HG03469 (cell line): ENCODE measurements around the gene DEFB129.
"Not testable (repeated sequence)": the region's sequence is repeated elsewhere in the genome, so short reads cannot be mapped to it uniquely, and the experiment has no call there.

Experiments used
- ATAC-seq: cut with Tn5 transposase; IDR thresholded peaks from one replicate; pipeline ENCODE4 v1.9.1; 2021; ENCODE audit warnings: mild to moderate bottlenecking, moderate library complexity, moderate number of reproducible peaks; ENCODE audit not compliant: unreplicated experiment

The DEFB129 gene, protein sequence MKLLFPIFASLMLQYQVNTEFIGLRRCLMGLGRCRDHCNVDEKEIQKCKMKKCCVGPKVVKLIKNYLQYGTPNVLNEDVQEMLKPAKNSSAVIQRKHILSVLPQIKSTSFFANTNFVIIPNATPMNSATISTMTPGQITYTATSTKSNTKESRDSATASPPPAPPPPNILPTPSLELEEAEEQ

DNA sequence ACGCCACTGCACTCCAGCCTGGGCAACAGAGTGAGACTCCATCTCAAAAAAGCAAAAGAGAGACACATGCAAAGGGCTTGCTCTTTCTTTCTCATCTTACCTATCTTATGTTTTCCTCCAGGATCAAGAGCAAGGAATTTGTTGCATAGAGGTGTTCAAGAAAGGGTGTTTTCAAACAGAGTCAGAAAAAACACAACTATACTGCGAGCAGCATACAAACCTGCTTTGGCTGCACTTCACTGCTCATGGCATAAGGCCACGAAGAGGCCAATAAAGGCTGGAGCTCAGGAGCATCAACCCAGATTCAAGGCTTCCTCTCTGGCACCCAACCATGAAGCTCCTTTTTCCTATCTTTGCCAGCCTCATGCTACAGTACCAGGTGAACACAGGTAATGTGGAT lies at the start of gene DEFB129:
Gene DEFB129 (plus strand): TSS at position 301 of the 400 bp plus-strand sequence. CDS start 31 bp downstream, at position 332.
- no peak for ATAC-seq

DNA sequence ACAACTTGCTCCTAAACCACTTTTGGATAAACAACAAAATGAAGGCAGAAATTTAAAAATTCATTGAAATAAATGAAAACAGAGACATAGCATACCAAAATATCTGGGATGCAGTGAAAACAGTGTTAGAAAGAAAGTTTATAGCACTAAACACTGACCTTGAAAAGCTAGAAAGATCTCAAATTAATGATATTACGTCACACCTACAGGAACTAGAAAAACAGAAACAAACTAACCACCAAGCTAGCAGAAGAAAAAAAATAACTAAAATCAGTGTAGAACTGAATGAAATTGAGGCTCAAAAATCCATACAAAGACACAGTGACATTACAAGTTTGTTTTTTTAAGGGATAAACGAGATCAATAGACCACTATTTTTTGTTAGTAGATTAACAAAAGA lies 42.8 kb upstream of the DEFB129 start:
- no peak for ATAC-seq

GRCh38 chr20:187733-188132 lies 39.3 kb upstream of the DEFB129 start:
- ATAC-seq, result no peak

DNA sequence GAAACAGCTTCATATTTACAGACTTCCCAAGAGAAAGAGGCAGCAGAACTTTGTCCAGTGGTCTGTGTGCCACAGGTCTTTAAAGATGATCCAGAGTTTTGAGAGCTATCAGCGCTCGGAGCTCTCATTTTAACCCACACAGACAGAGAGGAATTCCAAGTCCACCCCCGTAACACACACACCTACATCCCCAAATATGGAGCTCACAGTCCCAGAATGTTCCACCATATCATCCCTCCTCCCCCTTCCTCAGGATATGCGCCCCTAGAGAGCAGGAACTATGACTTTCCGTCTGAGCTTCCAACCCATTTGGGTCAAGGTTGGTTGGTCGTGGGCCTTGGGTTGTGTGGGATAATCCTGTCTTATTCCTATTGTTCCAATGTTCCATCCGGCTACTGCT lies 37.4 kb upstream of the DEFB129 start, which contains the start of gene DEFB128:
Gene DEFB128 (minus strand): TSS at position 101 of the 400 bp plus-strand sequence. CDS start 88 bp downstream, at position 13.
- no peak for ATAC-seq

DNA sequence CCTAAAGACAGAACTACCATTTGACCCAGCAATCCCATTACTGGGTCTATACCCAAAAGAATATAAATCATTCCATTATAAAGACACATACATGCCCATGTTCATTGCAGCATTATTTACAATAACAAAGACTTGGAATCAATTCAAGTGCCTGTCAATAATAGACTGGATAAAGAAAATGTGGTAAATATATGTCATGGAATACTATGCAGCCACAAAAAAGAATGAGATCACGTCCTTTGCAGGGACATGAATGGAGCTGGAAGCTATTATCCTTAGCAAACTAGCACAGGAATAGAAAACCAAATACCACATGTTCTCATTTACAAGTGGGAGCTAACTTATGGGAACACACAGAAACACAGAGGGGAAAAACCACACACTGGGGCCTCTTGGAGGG lies 28.8 kb upstream of the DEFB129 start:
- ATAC-seq, result no peak

DNA sequence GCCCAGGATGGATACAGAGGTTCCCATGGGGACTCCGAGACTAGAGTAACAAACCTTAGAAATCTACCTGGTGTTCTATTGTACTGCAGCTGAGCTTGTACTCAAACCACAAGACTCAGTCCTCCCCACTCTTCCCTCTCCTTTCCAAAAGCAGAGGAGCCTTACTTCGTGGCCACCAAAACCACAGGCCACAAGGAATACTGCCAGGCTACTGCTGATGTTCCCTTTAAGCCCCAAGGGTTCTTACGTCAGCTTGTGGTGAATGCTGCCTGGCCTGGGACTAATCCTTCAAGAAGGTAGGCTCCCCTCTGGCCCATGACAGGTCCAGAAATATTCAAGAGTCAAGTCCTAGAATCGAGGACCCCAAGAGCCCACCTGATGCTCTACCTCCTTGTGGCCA lies 27.1 kb upstream of the DEFB129 start:
- ATAC-seq, result no peak

DNA sequence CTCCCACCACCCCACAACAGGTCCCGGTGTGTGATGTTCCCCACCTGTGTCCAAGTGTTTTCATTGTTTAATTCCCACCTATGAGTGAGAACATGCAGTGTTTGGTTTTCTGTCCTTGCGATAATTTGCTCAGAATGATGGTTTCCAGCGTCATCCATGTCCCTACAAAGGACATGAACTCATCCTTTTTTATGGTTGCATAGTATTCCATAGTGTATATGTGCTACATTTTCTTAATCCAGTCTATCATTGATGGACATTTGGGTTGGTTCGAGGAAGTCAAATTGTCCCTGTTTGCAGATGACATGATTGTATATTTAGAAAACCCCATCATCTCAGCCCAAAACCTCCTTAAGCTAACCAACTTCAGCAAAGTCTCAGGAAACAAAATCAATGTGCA lies 23.4 kb upstream of the DEFB129 start:
- ATAC-seq, result not testable (repeated sequence)

- ATAC-seq, result no peak
These were observed 18.0 kb upstream of the DEFB129 start for GRCh38 chr20:208942-209566.

- no peak for ATAC-seq
These were observed 16.1 kb upstream of the DEFB129 start for GRCh38 chr20:210809-211502.

DNA sequence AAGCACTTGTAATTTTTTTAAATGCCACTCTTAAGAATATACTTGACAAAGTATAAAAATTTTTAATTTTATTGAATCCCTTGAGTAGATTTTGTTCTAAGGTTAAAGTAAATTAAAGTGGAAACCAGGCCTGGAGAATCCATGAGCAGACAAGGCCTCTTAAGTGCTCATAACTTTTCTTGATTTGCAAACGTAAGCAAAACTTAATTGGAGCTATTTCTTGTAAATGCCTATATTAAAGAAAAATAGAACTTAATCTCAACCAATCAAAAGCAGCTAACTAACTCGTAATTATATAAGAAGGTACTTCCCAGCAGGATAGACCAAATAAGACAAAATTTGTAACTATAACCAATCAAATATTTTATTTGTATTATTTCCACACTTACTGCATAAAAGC lies 12.7 kb upstream of the DEFB129 start:
- ATAC-seq, result no peak

DNA sequence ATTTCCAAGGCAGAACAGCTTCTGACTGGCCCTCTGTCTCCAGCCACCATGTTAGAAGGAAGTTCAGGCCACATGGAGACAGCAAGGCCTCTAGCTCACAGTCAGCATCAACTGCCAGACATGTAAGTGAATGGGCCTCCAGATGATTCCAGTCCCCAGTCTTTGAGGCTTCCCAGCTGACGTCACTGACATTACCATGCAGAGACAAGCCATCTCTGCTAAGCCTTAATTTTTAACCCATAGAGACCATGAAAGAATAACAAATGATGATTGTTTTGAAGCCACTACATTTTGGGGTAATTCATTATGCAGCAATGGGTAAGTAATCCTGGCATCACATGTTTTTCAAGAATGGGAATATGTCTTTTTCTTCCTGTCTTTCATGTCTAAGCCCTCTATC lies 11.3 kb upstream of the DEFB129 start:
- ATAC-seq, result no peak

GRCh38 chr20:217266-217665 lies 9.8 kb upstream of the DEFB129 start:
- ATAC-seq, result no peak

GRCh38 chr20:219290-220115 lies 7.6 kb upstream of the DEFB129 start:
- ATAC-seq, result no peak

DNA sequence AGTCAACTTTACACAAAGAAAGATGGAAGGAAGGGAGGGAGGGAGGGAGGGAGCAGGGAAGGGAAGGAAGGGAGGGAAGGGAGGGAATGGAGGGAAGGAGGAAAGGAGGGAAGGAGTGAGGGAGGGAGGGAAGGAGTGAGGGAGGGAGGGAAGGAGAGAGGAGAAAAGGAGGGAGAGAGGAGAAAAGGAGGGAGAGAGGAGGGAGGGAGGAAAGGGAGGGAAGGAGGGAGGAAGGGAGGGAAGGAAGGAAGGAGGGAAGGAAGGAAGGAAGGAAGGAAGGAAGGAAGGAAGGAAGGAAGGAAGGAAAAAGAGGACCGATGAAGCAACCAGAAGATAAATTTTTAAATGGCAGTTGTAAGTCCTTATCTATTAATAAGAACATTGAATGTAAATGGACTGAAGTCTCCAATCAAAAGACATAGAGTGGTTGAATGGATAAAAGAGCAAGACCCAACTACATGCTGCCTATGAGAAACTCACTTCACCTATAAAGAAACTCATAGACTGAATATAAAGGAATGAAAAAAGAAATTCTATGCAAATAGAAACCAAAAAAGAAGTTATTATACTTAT lies 5.7 kb upstream of the DEFB129 start:
- no peak for ATAC-seq

DNA sequence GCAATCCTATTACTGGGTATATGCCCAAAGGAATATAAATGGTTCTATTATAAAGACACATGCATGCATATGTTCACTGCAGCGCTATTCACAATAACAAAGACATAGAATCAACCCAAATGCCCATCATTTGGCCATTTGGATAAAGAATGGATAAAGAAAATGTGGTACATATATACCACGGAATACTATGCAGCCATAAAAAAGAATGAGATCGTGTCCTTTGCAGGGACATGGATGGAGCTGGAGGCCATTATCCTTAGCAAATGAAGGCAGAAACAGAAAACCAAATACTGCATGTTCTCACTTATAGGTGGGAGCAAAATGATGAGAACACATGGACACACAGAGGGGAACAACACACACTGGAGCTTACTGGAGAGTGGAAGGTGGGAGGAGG lies 1.2 kb upstream of the DEFB129 start:
- ATAC-seq, result not testable (repeated sequence)

- no peak for ATAC-seq
These were observed 514 bp downstream of the DEFB129 start for GRCh38 chr20:227439-228105.

GRCh38 chr20:235891-236290 lies 8.8 kb downstream of the DEFB129 start:
- no peak for ATAC-seq

- no peak for ATAC-seq
These were observed 10.4 kb downstream of the DEFB129 start for GRCh38 chr20:237489-237888.

DNA sequence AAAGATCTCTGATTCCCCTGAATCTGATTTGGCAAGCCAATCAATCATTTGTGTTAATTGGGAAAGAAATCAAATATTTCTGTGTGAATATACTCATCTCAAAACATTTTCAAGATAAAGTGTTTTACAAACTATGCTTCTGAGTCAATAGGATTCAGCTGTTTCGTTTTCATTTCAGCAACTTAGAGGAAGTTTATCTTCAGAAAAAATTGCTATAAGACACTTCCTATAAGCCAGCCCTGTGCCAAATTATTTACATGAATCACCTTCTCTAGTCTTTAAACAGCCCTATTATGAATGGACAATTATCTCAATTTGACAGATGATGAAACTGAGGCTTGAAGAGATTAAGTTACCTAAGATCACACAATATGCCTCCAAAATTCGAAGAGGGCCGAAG lies 10.9 kb downstream of the DEFB129 start:
- ATAC-seq, result no peak

- ATAC-seq, result no peak
These were observed 15.8 kb downstream of the DEFB129 start for GRCh38 chr20:242905-243304.
